ENCODE results near the gene PLCL2.

DNA sequence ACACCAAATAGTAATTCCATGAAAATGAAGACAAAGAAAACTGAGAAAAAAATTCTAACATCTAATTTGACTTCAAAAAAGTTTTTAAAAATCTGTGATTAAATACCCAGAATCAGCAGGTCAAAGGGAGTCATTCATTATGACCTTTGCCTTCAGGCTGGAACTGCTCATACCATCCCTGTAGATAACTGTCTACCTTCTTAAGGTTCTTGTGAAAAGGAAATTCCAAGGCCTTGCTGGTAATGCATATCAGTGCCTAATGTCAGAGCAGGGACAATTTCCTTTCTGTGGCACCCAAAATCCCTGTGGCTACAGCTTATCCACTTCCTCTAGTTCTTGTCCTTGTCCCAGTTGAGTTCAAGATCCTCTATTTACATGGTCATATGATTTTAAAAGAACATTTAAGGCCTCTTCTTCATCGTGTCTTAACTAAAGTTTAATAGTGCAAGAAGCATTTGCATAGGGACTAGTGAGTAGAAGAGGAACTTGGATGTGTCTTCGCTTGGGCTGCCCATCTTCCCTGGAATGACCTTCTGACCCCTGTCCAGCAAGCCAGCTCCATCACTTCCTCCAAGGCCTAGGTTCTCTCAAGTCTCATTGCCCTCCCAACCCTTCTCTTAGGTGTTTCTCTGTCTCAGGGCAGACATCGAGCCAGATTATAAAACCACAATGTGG, 8.7 kb upstream of the PLCL2 start:
- TF ChIP-seq, protein P1, sequence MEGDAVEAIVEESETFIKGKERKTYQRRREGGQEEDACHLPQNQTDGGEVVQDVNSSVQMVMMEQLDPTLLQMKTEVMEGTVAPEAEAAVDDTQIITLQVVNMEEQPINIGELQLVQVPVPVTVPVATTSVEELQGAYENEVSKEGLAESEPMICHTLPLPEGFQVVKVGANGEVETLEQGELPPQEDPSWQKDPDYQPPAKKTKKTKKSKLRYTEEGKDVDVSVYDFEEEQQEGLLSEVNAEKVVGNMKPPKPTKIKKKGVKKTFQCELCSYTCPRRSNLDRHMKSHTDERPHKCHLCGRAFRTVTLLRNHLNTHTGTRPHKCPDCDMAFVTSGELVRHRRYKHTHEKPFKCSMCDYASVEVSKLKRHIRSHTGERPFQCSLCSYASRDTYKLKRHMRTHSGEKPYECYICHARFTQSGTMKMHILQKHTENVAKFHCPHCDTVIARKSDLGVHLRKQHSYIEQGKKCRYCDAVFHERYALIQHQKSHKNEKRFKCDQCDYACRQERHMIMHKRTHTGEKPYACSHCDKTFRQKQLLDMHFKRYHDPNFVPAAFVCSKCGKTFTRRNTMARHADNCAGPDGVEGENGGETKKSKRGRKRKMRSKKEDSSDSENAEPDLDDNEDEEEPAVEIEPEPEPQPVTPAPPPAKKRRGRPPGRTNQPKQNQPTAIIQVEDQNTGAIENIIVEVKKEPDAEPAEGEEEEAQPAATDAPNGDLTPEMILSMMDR (IDR thresholded peaks at IDR 0.05) = no peak
- no peak for TF ChIP-seq EZH2 (IDR thresholded peaks at IDR 0.05; ENCODE audit: borderline replicate concordance, insufficient read depth, low read depth, low read length, poor library complexity, severe bottlenecking)

Data from B cell (primary cell).